Rectal smooth muscle tissue (tissue), 1 donor: Measurements from ENCODE around the gene GSTO2.
A peak's percentile ranks its signal among the peaks of the same experiment; 100 is the strongest.

Experiments
- H3K27ac ChIP-seq: one replicate; pipeline ENCODE4 v1.7.0; 2013; ENCODE audit warnings: low read depth, low read length, inconsistent platforms
- H3K27me3 ChIP-seq: one replicate; pipeline ENCODE4 v1.7.0; 2013; ENCODE audit warnings: low read length; ENCODE audit not compliant: control insufficient read depth, insufficient read depth
- H3K36me3 ChIP-seq: one replicate; pipeline ENCODE4 v1.7.0; 2013; ENCODE audit warnings: low read length; ENCODE audit not compliant: control insufficient read depth, insufficient read depth
- H3K4me1 ChIP-seq: one replicate; pipeline ENCODE4 v1.7.0; 2013; ENCODE audit warnings: low read length; ENCODE audit not compliant: control insufficient read depth, insufficient read depth
- H3K4me3 ChIP-seq: one replicate; pipeline ENCODE4 v1.7.0; 2013; ENCODE audit warnings: low read length
- H3K9ac ChIP-seq: one replicate; pipeline ENCODE4 v1.7.0; 2013; ENCODE audit warnings: low read length

GSTO2 gene

DNA sequence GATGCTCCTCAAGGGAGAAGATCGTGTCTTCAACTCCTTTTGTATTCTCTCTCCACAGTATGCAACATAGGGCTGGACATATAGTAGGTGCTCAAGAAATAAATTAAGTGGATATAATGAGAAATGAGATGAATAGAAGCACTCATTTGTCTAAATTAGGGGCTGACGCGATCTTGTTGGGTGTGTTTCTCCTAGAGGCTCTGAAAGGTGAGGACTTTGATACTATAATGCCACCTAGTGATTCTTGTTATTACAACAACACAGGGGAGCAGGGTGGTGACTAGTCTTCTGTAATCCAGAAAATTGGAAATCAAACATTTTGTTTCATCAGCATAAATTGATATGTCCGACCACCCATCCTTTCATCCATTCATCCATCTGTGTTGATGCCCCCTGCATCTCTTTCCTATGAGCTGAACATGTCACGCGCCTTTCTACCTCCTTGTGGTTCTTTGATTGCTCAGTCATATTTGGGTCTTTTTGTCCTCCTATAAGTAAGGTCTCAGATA lies 81.2 kb downstream of the GSTO2 start:
- Histone ChIP-seq H3K27me3 (no peaks in the 10 kb centered on the region), H3K9ac (no peak overlapping the region), H3K36me3 (no peaks in the 10 kb centered on the region), H3K27ac (no peak overlapping the region), H3K4me1 (peaks cover 5% of the 10 kb centered on the region), H3K4me3 (peak overlapping the region; percentile 51)

DNA sequence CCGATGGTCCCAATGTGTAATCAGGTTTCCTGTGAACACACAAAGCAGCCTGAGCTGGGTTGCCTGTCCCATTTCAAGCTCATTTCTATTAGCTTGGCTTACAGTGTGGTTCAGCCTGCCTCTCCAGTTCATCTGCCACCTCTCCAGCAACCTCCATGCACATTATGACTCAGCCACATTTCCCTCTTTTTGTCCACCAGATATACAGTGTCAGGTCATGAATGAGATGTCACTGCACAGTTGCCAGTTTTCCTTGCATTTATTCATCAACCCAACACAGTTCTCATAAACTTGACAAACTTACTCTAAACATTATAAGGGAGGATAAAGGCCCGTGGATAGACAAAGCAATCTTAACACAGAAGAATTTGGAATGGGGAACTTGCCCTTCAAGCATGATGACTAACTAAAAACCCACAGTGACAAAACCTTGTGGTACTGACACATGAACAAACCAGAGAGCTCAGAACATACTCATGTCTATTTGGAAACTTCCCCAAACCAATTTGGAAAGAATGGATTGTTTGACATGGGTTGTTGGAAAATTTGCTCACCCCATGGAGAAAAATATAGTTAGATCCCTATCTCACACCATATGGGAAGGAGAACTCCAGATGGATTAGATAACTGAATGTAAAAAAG lies 82.2 kb downstream of the GSTO2 start:
- H3K27me3 ChIP-seq, result no peaks in the 10 kb centered on the region
- H3K36me3 ChIP-seq, result no peaks in the 10 kb centered on the region
- no peak overlapping the region for H3K27ac ChIP-seq
- H3K4me1 ChIP-seq, result peaks cover 5% of the 10 kb centered on the region
- H3K9ac ChIP-seq, result no peak overlapping the region
- H3K4me3 ChIP-seq, result no peak overlapping the region

DNA sequence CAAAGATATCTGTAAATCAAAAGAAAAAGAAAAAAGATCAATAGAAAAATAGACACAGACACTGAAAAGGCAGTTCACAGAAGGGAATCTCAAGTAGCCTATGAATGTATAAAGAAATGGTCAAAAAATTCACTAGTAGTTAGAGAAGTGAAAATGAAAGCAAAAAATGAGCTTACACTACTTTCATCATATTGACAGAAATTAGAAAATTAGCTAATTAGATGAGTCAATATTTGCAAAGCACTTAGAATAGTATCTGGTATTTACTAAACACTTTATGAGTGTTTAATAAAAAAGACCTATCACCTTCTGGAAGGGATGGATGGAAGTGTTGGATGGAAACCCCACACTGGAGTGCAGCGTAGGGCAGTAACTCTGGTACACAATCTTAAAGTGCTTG lies 82.9 kb downstream of the GSTO2 start:
- H3K27ac ChIP-seq, result no peak overlapping the region

DNA sequence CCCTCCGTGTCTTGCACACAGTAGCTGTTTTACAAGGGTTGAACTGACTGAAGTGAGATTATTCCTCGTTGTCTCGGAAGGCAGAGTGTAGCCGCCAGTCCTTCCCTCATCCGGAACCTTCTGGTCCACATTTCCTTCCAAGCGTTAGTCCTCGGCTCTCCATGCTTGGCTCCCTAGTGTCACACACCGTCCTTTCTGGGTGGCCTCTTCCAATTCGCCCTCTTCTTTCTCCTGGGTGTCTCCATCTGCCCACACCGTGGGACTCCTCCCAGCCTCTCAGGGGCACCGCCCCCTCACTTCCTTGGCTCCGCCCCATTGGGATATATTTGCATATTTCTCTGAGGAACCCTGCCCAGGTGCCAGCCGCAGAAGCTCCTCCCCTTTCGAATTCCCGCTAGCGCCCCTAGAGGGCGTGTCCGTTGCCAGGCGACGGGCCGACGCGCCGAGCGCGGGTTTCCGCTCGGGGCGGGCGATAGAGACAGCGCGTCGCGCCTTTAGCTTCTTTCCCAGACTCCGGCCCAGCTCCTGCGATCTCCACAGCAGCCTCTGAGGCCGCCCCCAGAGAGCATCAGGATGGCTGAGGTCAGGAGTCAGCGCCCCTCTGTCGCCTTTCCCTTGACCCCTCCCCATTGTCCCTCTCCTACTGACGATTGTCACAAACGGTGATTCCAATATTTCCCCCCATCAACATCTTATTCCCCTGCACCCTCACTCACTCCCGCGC lies 84.5 kb downstream of the GSTO2 start, which contains the start of gene CFAP58:
Gene CFAP58, plus strand, starts transcription at position 509 of the 724 bp plus-strand sequence. Its CDS starts 65 bp downstream, at position 574.
- Histone ChIP-seq H3K36me3 (no peaks in the 10 kb centered on the region), H3K4me1 (peaks cover 5% of the 10 kb centered on the region), H3K27ac (no peak within 1 kb of the TSS), H3K9ac (peak within 1 kb of the TSS; percentile 42), H3K4me3 (peak within 1 kb of the TSS; percentile 65), H3K27me3 (no peaks in the 10 kb centered on the region)

More for the DNA sequence above, 82.9 kb downstream of the GSTO2 start:
- no peak overlapping the region for H3K4me3 ChIP-seq
- peaks cover 5% of the 10 kb centered on the region for H3K4me1 ChIP-seq
- H3K36me3 ChIP-seq, result no peaks in the 10 kb centered on the region
- H3K27me3 ChIP-seq, result no peaks in the 10 kb centered on the region
- no peak overlapping the region for H3K9ac ChIP-seq
